Testis (tissue), 2 donors: ENCODE data around the gene SLC2A1.

ENCODE experiments used
- POLR2A ChIP-seq: fragments of 450-650 bp; IDR thresholded peaks from one replicate; pipeline ENCODE4 v1.6.1; 2017; ENCODE audit warnings: antibody characterized with exemption, mild to moderate bottlenecking, moderate library complexity
- TF ChIP-seq, protein P1 (sequence below), 3 experiments: fragments of 450-650 bp in 2 of 3; fragments of 200-600 bp in 1 of 3; sonication (generic) in 1 of 3; IDR thresholded peaks; one replicate each; pipeline ENCODE4 v1.5.1; 2016 to 2019; ENCODE audit warnings: antibody characterized with exemption in 3 of 3, mild to moderate bottlenecking in 2 of 3, moderate library complexity in 1 of 3

DNA sequence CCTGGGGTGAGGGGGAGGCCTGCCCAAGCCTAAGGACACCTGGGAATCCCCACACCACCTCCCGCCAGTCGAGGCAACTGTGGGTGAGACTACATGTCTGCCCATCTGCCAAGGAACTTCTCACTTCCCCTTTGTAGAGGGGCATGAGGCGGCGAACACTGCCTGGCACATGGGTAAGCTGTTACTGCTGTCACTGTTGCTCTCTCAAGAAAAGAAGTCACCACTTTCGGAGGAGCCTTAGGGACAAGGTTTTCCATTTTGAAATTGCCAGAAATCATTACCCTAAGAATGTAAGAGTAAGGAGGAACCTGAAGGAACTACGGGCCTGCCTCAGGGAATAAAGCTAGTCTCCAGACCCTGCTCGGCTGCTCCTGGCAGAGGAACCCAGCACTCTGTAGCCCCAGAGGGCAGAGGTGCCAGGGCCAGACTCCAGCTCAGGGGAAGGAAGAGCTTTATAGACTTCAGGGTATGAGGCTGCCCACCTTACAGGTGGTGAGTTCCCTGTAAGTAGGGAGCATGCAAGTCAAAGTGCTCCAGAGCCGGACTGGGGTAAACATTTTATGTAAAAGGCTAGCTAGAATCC is 23.3 kb downstream of the SLC2A1 start:
- TF ChIP-seq, protein P1, sequence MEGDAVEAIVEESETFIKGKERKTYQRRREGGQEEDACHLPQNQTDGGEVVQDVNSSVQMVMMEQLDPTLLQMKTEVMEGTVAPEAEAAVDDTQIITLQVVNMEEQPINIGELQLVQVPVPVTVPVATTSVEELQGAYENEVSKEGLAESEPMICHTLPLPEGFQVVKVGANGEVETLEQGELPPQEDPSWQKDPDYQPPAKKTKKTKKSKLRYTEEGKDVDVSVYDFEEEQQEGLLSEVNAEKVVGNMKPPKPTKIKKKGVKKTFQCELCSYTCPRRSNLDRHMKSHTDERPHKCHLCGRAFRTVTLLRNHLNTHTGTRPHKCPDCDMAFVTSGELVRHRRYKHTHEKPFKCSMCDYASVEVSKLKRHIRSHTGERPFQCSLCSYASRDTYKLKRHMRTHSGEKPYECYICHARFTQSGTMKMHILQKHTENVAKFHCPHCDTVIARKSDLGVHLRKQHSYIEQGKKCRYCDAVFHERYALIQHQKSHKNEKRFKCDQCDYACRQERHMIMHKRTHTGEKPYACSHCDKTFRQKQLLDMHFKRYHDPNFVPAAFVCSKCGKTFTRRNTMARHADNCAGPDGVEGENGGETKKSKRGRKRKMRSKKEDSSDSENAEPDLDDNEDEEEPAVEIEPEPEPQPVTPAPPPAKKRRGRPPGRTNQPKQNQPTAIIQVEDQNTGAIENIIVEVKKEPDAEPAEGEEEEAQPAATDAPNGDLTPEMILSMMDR (IDR thresholded peaks at IDR 0.05), result no peak
- TF ChIP-seq POLR2A, result no peak
